Neuronal stem cell (in vitro differentiated cells): Measurements from ENCODE around the gene PDZK1IP1.
"Not testable (repeated sequence)": the region's sequence is repeated elsewhere in the genome, so short reads cannot be mapped to it uniquely, and the experiment has no call there.

Experiments
- DNase-seq: peaks from one replicate; pipeline ENCODE4 v3.0.0-alpha.2; 2013; ENCODE audit warnings: low spot score
- H2AFZ ChIP-seq: one replicate; pipeline ENCODE4 v1.6.1; 2013; ENCODE audit warnings: mild to moderate bottlenecking, low read length, inconsistent platforms
- H2AK5ac ChIP-seq: 2 replicates; pipeline ENCODE4 v1.6.1; 2013; ENCODE audit warnings: low read depth, mild to moderate bottlenecking, inconsistent platforms, low read length, moderate library complexity, mixed read lengths
- H2BK120ac ChIP-seq: 2 replicates; pipeline ENCODE4 v1.6.1; 2013; ENCODE audit warnings: low read depth, mild to moderate bottlenecking, inconsistent platforms, low read length, moderate library complexity, mixed read lengths
- H2BK12ac ChIP-seq: one replicate; pipeline ENCODE4 v1.6.1; 2013; ENCODE audit warnings: low read length, inconsistent platforms
- H2BK15ac ChIP-seq: 2 replicates; pipeline ENCODE4 v1.6.1; 2013; ENCODE audit warnings: mild to moderate bottlenecking, low read length, inconsistent platforms, mixed read lengths
- H2BK5ac ChIP-seq: one replicate; pipeline ENCODE4 v1.6.1; 2013; ENCODE audit warnings: inconsistent platforms, mild to moderate bottlenecking, low read length, moderate library complexity
- H3K14ac ChIP-seq: one replicate; pipeline ENCODE4 v1.6.1; 2013; ENCODE audit warnings: low read length, inconsistent platforms
- H3K18ac ChIP-seq: 2 replicates; pipeline ENCODE4 v1.6.1; 2013; ENCODE audit warnings: low read length, inconsistent platforms
- H3K23ac ChIP-seq: 2 replicates; pipeline ENCODE4 v1.6.1; 2013; ENCODE audit warnings: low read depth, mild to moderate bottlenecking, mixed read lengths, low read length, inconsistent platforms; ENCODE audit not compliant: poor library complexity
- H3K27ac ChIP-seq: replicated peaks from 3 replicates; pipeline ENCODE4 v1.5.1; 2013; ENCODE audit warnings: low read length, inconsistent platforms
- H3K27me3 ChIP-seq, 3 experiments: 2 replicates each; pipeline ENCODE4 v1.6.1; 2013; ENCODE audit warnings: low read length in 3 of 3, mild to moderate bottlenecking in 2 of 3, inconsistent platforms in 1 of 3, low read depth in 1 of 3, mixed read lengths in 1 of 3, moderate library complexity in 1 of 3; ENCODE audit not compliant: control insufficient read depth in 3 of 3, insufficient read depth in 3 of 3
- H3K36me3 ChIP-seq, 2 donors: replicated peaks in 1 of 2; 2 replicates each; pipeline ENCODE4 v1.6.1; 2013; ENCODE audit warnings: low read length in 2 of 2; ENCODE audit not compliant: control insufficient read depth in 2 of 2, insufficient read depth in 2 of 2
- H3K4ac ChIP-seq: 2 replicates; pipeline ENCODE4 v1.6.1; 2013; ENCODE audit warnings: inconsistent platforms, mild to moderate bottlenecking, low read length, moderate library complexity
- H3K4me1 ChIP-seq, 2 donors: 1 replicate in 1 of 2; 2 replicates in 1 of 2; pipeline ENCODE4 v1.6.1; 2013; ENCODE audit warnings: low read length in 2 of 2, low read depth in 1 of 2; ENCODE audit not compliant: control insufficient read depth in 2 of 2, insufficient read depth in 1 of 2
- H3K4me2 ChIP-seq: one replicate; pipeline ENCODE4 v1.6.1; 2013; ENCODE audit warnings: mild to moderate bottlenecking, low read length, inconsistent platforms; ENCODE audit not compliant: insufficient read depth, poor library complexity, severe bottlenecking
- H3K4me3 ChIP-seq, 2 donors: 2 replicates each; pipeline ENCODE4 v1.5.1; 2013; ENCODE audit warnings: low read length in 2 of 2, mild to moderate bottlenecking in 2 of 2, inconsistent platforms in 1 of 2, moderate library complexity in 1 of 2
- H3K79me1 ChIP-seq: one replicate; pipeline ENCODE4 v1.6.1; 2013; ENCODE audit warnings: low read depth, mild to moderate bottlenecking, inconsistent platforms, low read length, moderate library complexity
- H3K9ac ChIP-seq: one replicate; pipeline ENCODE4 v1.6.1; 2013; ENCODE audit warnings: mild to moderate bottlenecking, low read depth, low read length, inconsistent platforms; ENCODE audit not compliant: poor library complexity
- H3K9me3 ChIP-seq, 2 donors: replicated peaks in 1 of 2; 2 replicates each; pipeline versions ENCODE3 to v1.6.1; 2013; ENCODE audit warnings: low read length in 2 of 2, mild to moderate bottlenecking in 2 of 2, inconsistent platforms in 1 of 2, low read depth in 1 of 2, mixed read lengths in 1 of 2, moderate library complexity in 1 of 2; ENCODE audit not compliant: control insufficient read depth in 2 of 2, insufficient read depth in 1 of 2
- H4K8ac ChIP-seq: one replicate; pipeline ENCODE4 v1.6.1; 2013; ENCODE audit warnings: low read depth, mild to moderate bottlenecking, inconsistent platforms, low read length, moderate library complexity
- H4K91ac ChIP-seq: one replicate; pipeline ENCODE4 v1.6.1; 2013; ENCODE audit warnings: low read length, low read depth, mild to moderate bottlenecking, inconsistent platforms; ENCODE audit not compliant: poor library complexity
- WGBS, 2 donors: extraction: QIAGEN DNeasy Blood & Tissue Kit; methylation state at CpG; one replicate each; pipeline ENCODE4 v1.1.7; 2013; ENCODE audit warnings: missing lambda C conversion rate in 2 of 2, mixed read lengths in 1 of 2; ENCODE audit not compliant: insufficient read length in 2 of 2, insufficient replicate concordance in 1 of 2; ENCODE audit errors: extremely low coverage in 2 of 2; 5-methylcytosine and 5-hydroxymethylcytosine counted together

The PDZK1IP1 gene

GRCh38 chr1:47149162-47149561 lies 40.7 kb downstream of the PDZK1IP1 start:
- H3K4me3 ChIP-seq, H3K9me3 ChIP-seq, H3K36me3 ChIP-seq, H2AFZ ChIP-seq, H3K4me2 ChIP-seq, DNase-seq, H2AK5ac ChIP-seq, H3K9ac ChIP-seq, H3K4me1 ChIP-seq, H2BK120ac ChIP-seq, H3K4ac ChIP-seq, H3K14ac ChIP-seq, H2BK15ac ChIP-seq, H2BK12ac ChIP-seq, H4K91ac ChIP-seq, H3K27me3 ChIP-seq, H3K27ac ChIP-seq, H4K8ac ChIP-seq, H3K79me1 ChIP-seq, H2BK5ac ChIP-seq, H3K23ac ChIP-seq, H3K18ac ChIP-seq: not testable (repeated sequence)
- no CpG with 5 or more reads among the region's 9 CpGs for WGBS, 2 donors

- no peak overlapping the region for H2BK5ac ChIP-seq
- no peak overlapping the region for H3K27ac ChIP-seq
- no peak overlapping the region for H3K4ac ChIP-seq
- no peak overlapping the region for H2AK5ac ChIP-seq
- no peak overlapping the region for H2BK120ac ChIP-seq
- H3K4me2 ChIP-seq = no peak overlapping the region
- no peaks in the 10 kb centered on the region for H3K9me3 ChIP-seq
- H2BK15ac ChIP-seq = no peak overlapping the region
- H3K4me1 ChIP-seq = peaks cover 0 to 1% of the 10 kb centered on the region in 2 donors
- H4K91ac ChIP-seq = no peak overlapping the region
- H2AFZ ChIP-seq = no peak overlapping the region
- H4K8ac ChIP-seq = no peak overlapping the region
- no peaks in the 10 kb centered on the region for H3K27me3 ChIP-seq
- no peak for DNase-seq
- no CpG with 5 or more reads among the region's 6 CpGs for WGBS, 2 donors
- H2BK12ac ChIP-seq = no peak overlapping the region
- H3K9ac ChIP-seq = no peak overlapping the region
- H3K36me3 ChIP-seq = no peaks in the 10 kb centered on the region
- H3K79me1 ChIP-seq = no peaks in the 10 kb centered on the region
- H3K14ac ChIP-seq = no peak overlapping the region
- no peak overlapping the region for H3K4me3 ChIP-seq
- peak overlapping the region; percentile 38 for H3K18ac ChIP-seq
- peak overlapping the region; percentile 73 for H3K23ac ChIP-seq
These were observed 42.6 kb downstream of the PDZK1IP1 start for GRCh38 chr1:47147047-47147785.

DNA sequence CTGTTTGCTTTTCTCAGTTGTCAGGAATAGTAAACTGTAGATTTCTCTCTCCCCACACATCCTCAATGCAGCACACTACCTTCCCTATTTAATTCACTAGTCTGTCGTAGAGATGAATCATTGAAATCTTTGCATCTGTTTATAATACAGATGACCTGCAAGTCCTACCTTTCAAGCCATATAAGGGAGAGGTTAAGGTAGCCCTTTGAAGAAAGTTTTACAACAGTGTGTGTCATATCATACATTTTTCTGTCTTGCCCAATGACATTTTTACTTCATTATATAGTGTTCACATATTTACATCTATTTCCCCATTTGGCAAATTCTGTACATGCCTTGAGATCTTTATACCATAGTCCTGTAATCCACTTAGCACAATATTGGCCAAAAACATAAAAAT lies 43.3 kb downstream of the PDZK1IP1 start:
- H3K4ac ChIP-seq, H3K4me2 ChIP-seq, H2BK5ac ChIP-seq, H2AK5ac ChIP-seq, H2BK120ac ChIP-seq, H3K9ac ChIP-seq, DNase-seq, H4K91ac ChIP-seq, H3K79me1 ChIP-seq, H3K23ac ChIP-seq, H3K27me3 ChIP-seq, H2AFZ ChIP-seq, H3K9me3 ChIP-seq, H3K27ac ChIP-seq, H2BK12ac ChIP-seq, H4K8ac ChIP-seq, H3K36me3 ChIP-seq, H3K4me3 ChIP-seq, H2BK15ac ChIP-seq, H3K4me1 ChIP-seq, H3K18ac ChIP-seq, H3K14ac ChIP-seq: not testable (repeated sequence)
- no CpG with 5 or more reads among the region's 1 CpG for WGBS, 2 donors

DNA sequence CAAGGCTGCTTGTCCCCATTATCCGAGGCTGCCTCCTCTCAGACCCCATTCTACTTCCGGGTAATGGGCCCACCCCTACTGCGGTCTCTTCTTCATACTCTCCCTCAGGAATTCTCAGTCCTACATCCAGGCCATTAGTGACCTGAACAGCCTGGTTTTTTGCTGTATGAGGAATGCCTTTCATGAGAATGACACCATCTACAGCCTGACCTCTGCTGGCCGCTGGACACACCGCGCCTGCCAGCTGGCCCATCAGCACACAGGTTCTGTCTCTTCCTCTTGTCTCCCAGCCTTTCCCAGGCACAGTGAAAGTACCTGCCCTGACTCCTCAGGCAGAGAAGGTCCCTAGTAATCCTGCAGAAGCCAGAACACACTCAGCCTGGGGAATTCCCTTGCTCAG lies 46.2 kb downstream of the PDZK1IP1 start:
- not testable (repeated sequence) for H2BK120ac ChIP-seq, H2BK5ac ChIP-seq, H2BK12ac ChIP-seq, H4K8ac ChIP-seq, H3K4me3 ChIP-seq, H3K4ac ChIP-seq, H3K23ac ChIP-seq, H2BK15ac ChIP-seq, H3K36me3 ChIP-seq, H2AFZ ChIP-seq, H3K9ac ChIP-seq, H2AK5ac ChIP-seq, H3K27ac ChIP-seq, H3K79me1 ChIP-seq, H4K91ac ChIP-seq, H3K4me2 ChIP-seq, H3K27me3 ChIP-seq, H3K9me3 ChIP-seq, H3K4me1 ChIP-seq, DNase-seq, H3K18ac ChIP-seq
- peak overlapping the region; percentile 38 for H3K14ac ChIP-seq
- WGBS, 2 donors = no CpG with 5 or more reads among the region's 6 CpGs
